Measurements from ENCODE around the gene ARHGEF11. TPM values are rescaled to one million over a fixed set of nuclear protein-coding genes. Genes with fewer than 3 reads are reported as not detected.

ARHGEF11 gene
- total and polyA plus RNA-seq, 2 of the 4 experiments (the other 2 are of a cell fraction) = 16.8 to 17.2 TPM

DNA sequence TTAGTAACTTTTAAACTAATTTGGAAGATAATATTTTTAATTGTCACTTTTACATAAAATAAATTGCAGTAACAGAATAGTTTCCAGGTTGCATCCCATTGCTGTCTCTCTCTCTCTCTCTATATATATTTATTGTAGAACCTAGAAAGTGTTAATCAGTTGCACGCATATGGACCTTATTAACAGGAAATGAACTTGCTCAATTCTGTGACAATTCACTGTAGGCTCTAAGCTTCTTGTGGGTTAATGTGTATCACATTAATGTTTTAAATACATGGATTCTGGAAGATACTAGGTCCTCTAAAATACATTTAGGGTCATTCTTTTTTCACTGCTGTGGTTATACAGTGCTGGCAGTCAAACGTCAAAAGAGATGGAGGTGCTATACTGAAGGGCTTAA is 92.0 kb downstream of the ARHGEF11 start:
- Histone ChIP-seq H3K9ac (ENCODE audit: low read depth, low read length) (no peak overlapping the region), H2AFZ (replicated peaks; ENCODE audit: low read length, poor library complexity) (no peak overlapping the region), H4K91ac (ENCODE audit: insufficient read depth, low read depth, low read length) (no peak overlapping the region), H3K27ac (ENCODE audit: insufficient read depth, low read length) (no peak overlapping the region), H3K79me1 (ENCODE audit: low read depth in 1 of 2, low read length in 2 of 2) (no peaks in the 10 kb centered on the region), H4K20me1 (ENCODE audit: insufficient read depth, low read length) (no peaks in the 10 kb centered on the region), H3K27me3 (ENCODE audit: control insufficient read depth, insufficient read depth, low read length) (no peaks in the 10 kb centered on the region), H3K4me1 (ENCODE audit: control insufficient read depth, insufficient read depth, low read length) (no peaks in the 10 kb centered on the region), H3K4me2 (ENCODE audit: low read depth, low read length) (no peak overlapping the region), H3K56ac (ENCODE audit: extremely low read depth, insufficient read depth, low read length) (no peak overlapping the region), H2BK5ac (ENCODE audit: low read depth, low read length, poor library complexity, severe bottlenecking) (no peak overlapping the region), H3K9me3 (ENCODE audit: control insufficient read depth, insufficient read depth, low read length) (no peaks in the 10 kb centered on the region), H2BK15ac (ENCODE audit: low read depth, low read length) (no peak overlapping the region), H3K18ac (ENCODE audit: low read depth, low read length) (no peak overlapping the region), H2BK120ac (ENCODE audit: low read depth, low read length) (no peak overlapping the region), H4K5ac (ENCODE audit: low read depth, low read length) (no peak overlapping the region), H3K23ac (ENCODE audit: low read depth, low read length) (no peak overlapping the region), H4K8ac (ENCODE audit: low read depth in 2 of 2, low read length in 2 of 2) (no peak overlapping the region), H2AK5ac (ENCODE audit: low read depth, low read length) (no peak overlapping the region), H3K4ac (ENCODE audit: low read depth, low read length) (no peak overlapping the region), H2BK20ac (ENCODE audit: low read depth, low read length) (no peak overlapping the region), H3K4me3 (ENCODE audit: insufficient read depth, low read depth, low read length) (no peak overlapping the region), H2AK9ac (replicated peaks; ENCODE audit: low read depth, low read length, poor library complexity) (no peak overlapping the region), H3K9me1 (ENCODE audit: insufficient read depth, low read length) (0 out of 2 replicates have a peak, but pooled peaks cover 6% of the 10 kb centered on the region), H3K14ac (replicated peaks; ENCODE audit: low read depth, low read length) (no peak overlapping the region), H3K36me3 (ENCODE audit: control insufficient read depth, insufficient read depth, low read length) (peaks cover 52% of the 10 kb centered on the region)
- DNase-seq (no peak), ATAC-seq (ENCODE audit: low read depth) (no peak)
- POLR2A ChIA-PET (ENCODE audit: unreplicated experiment) = no interaction called here
- TF ChIP-seq, protein P1, sequence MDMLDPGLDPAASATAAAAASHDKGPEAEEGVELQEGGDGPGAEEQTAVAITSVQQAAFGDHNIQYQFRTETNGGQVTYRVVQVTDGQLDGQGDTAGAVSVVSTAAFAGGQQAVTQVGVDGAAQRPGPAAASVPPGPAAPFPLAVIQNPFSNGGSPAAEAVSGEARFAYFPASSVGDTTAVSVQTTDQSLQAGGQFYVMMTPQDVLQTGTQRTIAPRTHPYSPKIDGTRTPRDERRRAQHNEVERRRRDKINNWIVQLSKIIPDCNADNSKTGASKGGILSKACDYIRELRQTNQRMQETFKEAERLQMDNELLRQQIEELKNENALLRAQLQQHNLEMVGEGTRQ (IDR thresholded peaks at IDR 0.05; ENCODE audit: low read depth, low read length) = no peak
- TF ChIP-seq FOS (IDR thresholded peaks at IDR 0.05; ENCODE audit: low read depth, low read length) = no peak
- TF ChIP-seq RAD21 (IDR thresholded peaks at IDR 0.05; ENCODE audit: low read length) = no peak
- no peak for TF ChIP-seq MXI1 (IDR thresholded peaks at IDR 0.05; ENCODE audit: borderline replicate concordance, low read depth, low read length)
- TF ChIP-seq RFX5 (IDR thresholded peaks at IDR 0.05; ENCODE audit: low read depth, low read length) = no peak
- TF ChIP-seq, protein P2, sequence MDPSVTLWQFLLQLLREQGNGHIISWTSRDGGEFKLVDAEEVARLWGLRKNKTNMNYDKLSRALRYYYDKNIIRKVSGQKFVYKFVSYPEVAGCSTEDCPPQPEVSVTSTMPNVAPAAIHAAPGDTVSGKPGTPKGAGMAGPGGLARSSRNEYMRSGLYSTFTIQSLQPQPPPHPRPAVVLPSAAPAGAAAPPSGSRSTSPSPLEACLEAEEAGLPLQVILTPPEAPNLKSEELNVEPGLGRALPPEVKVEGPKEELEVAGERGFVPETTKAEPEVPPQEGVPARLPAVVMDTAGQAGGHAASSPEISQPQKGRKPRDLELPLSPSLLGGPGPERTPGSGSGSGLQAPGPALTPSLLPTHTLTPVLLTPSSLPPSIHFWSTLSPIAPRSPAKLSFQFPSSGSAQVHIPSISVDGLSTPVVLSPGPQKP (IDR thresholded peaks at IDR 0.05; ENCODE audit: borderline replicate concordance, low read depth, low read length) = no peak
- TF ChIP-seq RCOR1 (IDR thresholded peaks at IDR 0.05; ENCODE audit: insufficient replicate concordance, low read length) = no peak
- TF ChIP-seq BHLHE40 (IDR thresholded peaks at IDR 0.05; ENCODE audit: low read depth, low read length) = no peak
- no peak for TF ChIP-seq CHD1 (IDR thresholded peaks at IDR 0.05; ENCODE audit: low read depth, low read length)
- no peak for TF ChIP-seq CEBPB (IDR thresholded peaks at IDR 0.05; ENCODE audit: low read depth, low read length)
- TF ChIP-seq, protein P3, sequence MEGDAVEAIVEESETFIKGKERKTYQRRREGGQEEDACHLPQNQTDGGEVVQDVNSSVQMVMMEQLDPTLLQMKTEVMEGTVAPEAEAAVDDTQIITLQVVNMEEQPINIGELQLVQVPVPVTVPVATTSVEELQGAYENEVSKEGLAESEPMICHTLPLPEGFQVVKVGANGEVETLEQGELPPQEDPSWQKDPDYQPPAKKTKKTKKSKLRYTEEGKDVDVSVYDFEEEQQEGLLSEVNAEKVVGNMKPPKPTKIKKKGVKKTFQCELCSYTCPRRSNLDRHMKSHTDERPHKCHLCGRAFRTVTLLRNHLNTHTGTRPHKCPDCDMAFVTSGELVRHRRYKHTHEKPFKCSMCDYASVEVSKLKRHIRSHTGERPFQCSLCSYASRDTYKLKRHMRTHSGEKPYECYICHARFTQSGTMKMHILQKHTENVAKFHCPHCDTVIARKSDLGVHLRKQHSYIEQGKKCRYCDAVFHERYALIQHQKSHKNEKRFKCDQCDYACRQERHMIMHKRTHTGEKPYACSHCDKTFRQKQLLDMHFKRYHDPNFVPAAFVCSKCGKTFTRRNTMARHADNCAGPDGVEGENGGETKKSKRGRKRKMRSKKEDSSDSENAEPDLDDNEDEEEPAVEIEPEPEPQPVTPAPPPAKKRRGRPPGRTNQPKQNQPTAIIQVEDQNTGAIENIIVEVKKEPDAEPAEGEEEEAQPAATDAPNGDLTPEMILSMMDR (conservative IDR thresholded peaks at IDR 0.05; ENCODE audit: low read depth, low read length) = no peak
- TF ChIP-seq NFE2L2 (IDR thresholded peaks at IDR 0.05; ENCODE audit: low read depth, low read length) = no peak
- TF ChIP-seq SMC3 (IDR thresholded peaks at IDR 0.05; ENCODE audit: low read depth, low read length) = no peak
- no peak for TF ChIP-seq MAZ (IDR thresholded peaks at IDR 0.05; ENCODE audit: borderline replicate concordance, low read depth, low read length)
- no peak for TF ChIP-seq MAFK (IDR thresholded peaks at IDR 0.05; ENCODE audit: low read depth, low read length)
- no peak for TF ChIP-seq POLR2A (IDR thresholded peaks at IDR 0.05; ENCODE audit: low read depth, low read length)
- no TSS peak for BruUV-seq (replicated peaks)
- in situ Hi-C loops (cut with MboI; ENCODE audit: low sequenced_read_pairs) = no loop called here
- dilution Hi-C loops (cut with HindIII; ENCODE audit: low sequenced_read_pairs, unreplicated experiment) = no loop called here
- no CpG with 5 or more reads among the region's 2 CpGs for WGBS, 2 experiments (ENCODE audit: extremely low coverage in 2 of 2, insufficient read length in 1 of 2)
- intact Hi-C loops (cut with micrococcal nuclease) = no loop called here
- CTCF ChIA-PET = no interaction called here

All from IMR-90 (cell line).